Measurements from ENCODE around the gene SF3B1. TPM values are rescaled to one million over a fixed set of nuclear protein-coding genes. Genes with fewer than 3 reads are reported as not detected.

SF3B1 gene
- total and polyA plus RNA-seq, 2 of the 13 experiments (the other 11 are each of a cell fraction or from before 2014, with no cell fraction given): 387 to 750 TPM

- no peak for TF ChIP-seq KDM6A (CRISPR knock-in tag; IDR thresholded peaks at IDR 0.05; ENCODE audit: low read depth)
- TF ChIP-seq SIX1 (CRISPR knock-in tag; IDR thresholded peaks at IDR 0.05; ENCODE audit: borderline replicate concordance): no peak
- TF ChIP-seq ZNF790 (CRISPR knock-in tag; IDR thresholded peaks at IDR 0.05; ENCODE audit: borderline replicate concordance): no peak
- TF ChIP-seq ZNF598 (CRISPR knock-in tag; IDR thresholded peaks at IDR 0.05; ENCODE audit: borderline replicate concordance): no peak
- TF ChIP-seq NR2F1 (CRISPR knock-in tag; IDR thresholded peaks at IDR 0.05): no peak
- TF ChIP-seq ZBTB8A (CRISPR knock-in tag; IDR thresholded peaks at IDR 0.05; ENCODE audit: borderline replicate concordance, low read depth): no peak
- no peak for TF ChIP-seq TBL1XR1 (IDR thresholded peaks at IDR 0.05; ENCODE audit: borderline replicate concordance, low read length, partially characterized antibody)
Observed at GRCh38 chr2:197356136-197356535, 78.7 kb downstream of the SF3B1 start (continued).

DNA sequence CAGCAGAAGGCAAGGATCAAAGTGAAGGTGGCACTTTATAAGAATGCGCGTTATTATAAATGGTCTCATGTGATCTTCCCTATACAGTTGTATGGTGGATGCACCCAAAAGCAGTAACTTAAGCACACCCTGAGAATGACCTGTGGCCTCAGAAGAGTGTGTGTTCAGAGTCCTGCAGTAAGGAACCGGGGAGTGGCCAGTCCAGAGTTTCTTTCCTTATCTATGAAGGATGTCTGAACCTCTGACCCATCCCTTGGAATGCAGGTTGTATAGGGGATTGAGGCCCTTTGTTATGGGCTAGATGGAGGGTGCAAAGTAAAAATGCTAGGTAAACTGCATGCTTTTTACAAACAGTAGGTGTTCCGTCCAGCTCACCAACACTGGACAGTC, 80.7 kb downstream of the SF3B1 start:
- POLR2A ChIA-PET: no interaction called here
- DNase-seq (ENCODE audit: low spot score) (no peak), ATAC-seq (no peak), FAIRE-seq (no peak)
- no peak overlapping the region for H3K4me2 ChIP-seq (ENCODE audit: low read depth, low read length)
- 53% methylated on average over 4 of the region's 4 CpGs for WGBS (ENCODE audit: low lambda C conversion rate)
- no peak overlapping the region for H3K4me3 ChIP-seq (replicated peaks in 1 of 3; ENCODE audit: insufficient read depth in 1 of 3, low read depth in 2 of 3, low read length in 3 of 3)
- no peaks in the 10 kb centered on the region for H3K79me2 ChIP-seq (ENCODE audit: insufficient read depth, low read length)
- TF ChIP-seq MAZ (IDR thresholded peaks at IDR 0.05; ENCODE audit: borderline replicate concordance, low read depth, low read length) (no peak), MAZ (CRISPR knock-in tag; IDR thresholded peaks at IDR 0.05; ENCODE audit: low read depth) (no peak), KAT2B (IDR thresholded peaks at IDR 0.05; ENCODE audit: borderline replicate concordance, low read depth, low read length) (no peak), SALL1 (CRISPR knock-in tag; IDR thresholded peaks at IDR 0.05) (no peak)
- no TSS peak for BruUV-seq (replicated peaks)
- no peaks in the 10 kb centered on the region for H3K4me1 ChIP-seq (ENCODE audit: insufficient read depth, low read length)
- no peaks in the 10 kb centered on the region for H4K20me1 ChIP-seq (ENCODE audit: insufficient read depth, low read length)
- in situ Hi-C loops (cut with HindIII; ENCODE audit: extremely low pct_ligation_motif_present, low pct_unique_long_range_greater_than_20kb) (no loop called here), intact Hi-C loops (cut with micrococcal nuclease; ENCODE audit: unreplicated experiment) (no loop called here)
- CTCF ChIA-PET (ENCODE audit: low intra/inter-chr PET ratio, low total read pairs): no interaction called here
- no peak overlapping the region for H3K27ac ChIP-seq (ENCODE audit: extremely low read length, insufficient read depth, low read length)
- no peaks in the 10 kb centered on the region for H3K9me3 ChIP-seq (ENCODE audit: low read length)
- H3K36me3 ChIP-seq (replicated peaks in 1 of 2; ENCODE audit: control insufficient read depth in 1 of 2, insufficient read depth in 2 of 2, low read length in 2 of 2): no peaks in the 10 kb centered on the region
- peaks cover 0 to 7% of the 10 kb centered on the region in 2 experiments; a peak in 2 of 5 replicates for H3K27me3 ChIP-seq (ENCODE audit: control insufficient read depth in 1 of 2, insufficient read depth in 2 of 2, low read length in 2 of 2)
- no peak overlapping the region for H2AFZ ChIP-seq (ENCODE audit: low read length)
- H3K9ac ChIP-seq (ENCODE audit: insufficient read depth, low read depth, low read length): no peak overlapping the region
